Fibroblast of mammary gland (primary cell): ENCODE measurements around the gene LIME1.

ENCODE experiments used
- DNase-seq: peaks from one replicate; pipeline ENCODE4 v3.0.0-alpha.2; 2010; ENCODE audit warnings: low read depth
- H3K4me3 ChIP-seq: 2 replicates; pipeline ENCODE4 v1.5.1; 2011; ENCODE audit warnings: low read depth, mild to moderate bottlenecking, low read length, moderate library complexity; ENCODE audit not compliant: control insufficient read depth
- TF ChIP-seq, protein P1 (sequence below): conservative IDR thresholded peaks from 2 replicates; pipeline ENCODE4 v1.5.1; 2011; ENCODE audit warnings: low read depth, low read length, inconsistent platforms; ENCODE audit not compliant: control insufficient read depth, insufficient read depth

Gene LIME1

GRCh38 chr20:63765902-63766301, 29.4 kb downstream of the LIME1 start:
- TF ChIP-seq, protein P1, sequence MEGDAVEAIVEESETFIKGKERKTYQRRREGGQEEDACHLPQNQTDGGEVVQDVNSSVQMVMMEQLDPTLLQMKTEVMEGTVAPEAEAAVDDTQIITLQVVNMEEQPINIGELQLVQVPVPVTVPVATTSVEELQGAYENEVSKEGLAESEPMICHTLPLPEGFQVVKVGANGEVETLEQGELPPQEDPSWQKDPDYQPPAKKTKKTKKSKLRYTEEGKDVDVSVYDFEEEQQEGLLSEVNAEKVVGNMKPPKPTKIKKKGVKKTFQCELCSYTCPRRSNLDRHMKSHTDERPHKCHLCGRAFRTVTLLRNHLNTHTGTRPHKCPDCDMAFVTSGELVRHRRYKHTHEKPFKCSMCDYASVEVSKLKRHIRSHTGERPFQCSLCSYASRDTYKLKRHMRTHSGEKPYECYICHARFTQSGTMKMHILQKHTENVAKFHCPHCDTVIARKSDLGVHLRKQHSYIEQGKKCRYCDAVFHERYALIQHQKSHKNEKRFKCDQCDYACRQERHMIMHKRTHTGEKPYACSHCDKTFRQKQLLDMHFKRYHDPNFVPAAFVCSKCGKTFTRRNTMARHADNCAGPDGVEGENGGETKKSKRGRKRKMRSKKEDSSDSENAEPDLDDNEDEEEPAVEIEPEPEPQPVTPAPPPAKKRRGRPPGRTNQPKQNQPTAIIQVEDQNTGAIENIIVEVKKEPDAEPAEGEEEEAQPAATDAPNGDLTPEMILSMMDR = no peak
- no peak overlapping the region for H3K4me3 ChIP-seq
- DNase-seq = no peak

DNA sequence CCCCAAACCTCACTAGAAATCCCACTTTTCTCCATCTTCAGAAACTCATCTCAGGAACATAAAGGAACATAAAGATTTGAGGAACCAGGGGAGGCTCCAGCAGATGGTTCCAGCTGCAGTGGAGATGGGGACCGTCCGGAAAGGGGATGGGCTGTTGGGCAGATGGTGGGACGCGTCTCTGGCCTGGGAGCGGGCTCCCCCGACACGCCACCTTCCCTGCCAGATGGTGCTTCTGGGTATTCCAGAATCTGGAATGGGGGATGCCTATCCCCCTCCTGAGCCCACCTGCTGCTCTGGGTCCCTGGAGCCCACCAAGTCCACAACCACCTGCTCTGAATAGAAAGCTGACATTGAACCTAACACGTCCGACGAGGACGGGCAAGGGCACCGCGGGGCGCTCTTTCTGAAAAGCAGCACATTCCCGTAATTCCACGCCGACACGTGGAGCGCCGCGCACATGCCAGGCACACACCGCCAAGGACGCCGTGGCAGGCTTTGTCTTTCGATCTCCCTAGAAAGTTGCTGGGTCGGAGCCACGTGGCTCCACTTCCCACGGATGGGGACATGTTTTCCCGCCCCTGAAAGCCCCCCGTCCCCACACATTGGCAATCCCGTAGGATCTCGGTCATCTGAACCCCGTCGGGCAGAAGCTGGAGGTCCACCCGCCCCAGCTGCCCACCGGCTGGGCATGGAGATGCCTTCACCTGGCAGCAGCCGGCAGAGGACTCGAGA, 30.4 kb downstream of the LIME1 start:
- no peak overlapping the region for H3K4me3 ChIP-seq
- TF ChIP-seq, protein P1 = no peak
- no peak for DNase-seq

DNA sequence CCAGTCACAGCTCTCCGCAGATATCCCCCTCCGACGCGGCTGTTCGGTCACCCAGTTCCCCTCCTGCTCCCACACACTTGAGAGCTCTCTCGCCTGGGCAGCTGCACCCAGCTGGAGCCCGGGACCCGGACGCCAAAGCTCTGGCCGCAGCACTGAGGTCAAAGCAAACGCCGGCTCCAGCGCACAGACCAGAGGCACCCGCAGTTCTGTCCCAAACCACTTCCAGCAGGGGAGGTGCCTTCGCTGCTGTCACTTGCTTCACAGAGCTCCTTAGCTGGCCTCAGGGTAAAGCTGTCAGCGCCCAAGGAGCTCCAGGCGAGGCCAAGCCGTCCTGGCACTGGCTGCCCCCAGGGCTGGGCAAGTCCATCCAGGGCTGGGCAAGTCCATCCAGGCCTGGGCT, 31.0 kb downstream of the LIME1 start:
- DNase-seq = no peak

DNA sequence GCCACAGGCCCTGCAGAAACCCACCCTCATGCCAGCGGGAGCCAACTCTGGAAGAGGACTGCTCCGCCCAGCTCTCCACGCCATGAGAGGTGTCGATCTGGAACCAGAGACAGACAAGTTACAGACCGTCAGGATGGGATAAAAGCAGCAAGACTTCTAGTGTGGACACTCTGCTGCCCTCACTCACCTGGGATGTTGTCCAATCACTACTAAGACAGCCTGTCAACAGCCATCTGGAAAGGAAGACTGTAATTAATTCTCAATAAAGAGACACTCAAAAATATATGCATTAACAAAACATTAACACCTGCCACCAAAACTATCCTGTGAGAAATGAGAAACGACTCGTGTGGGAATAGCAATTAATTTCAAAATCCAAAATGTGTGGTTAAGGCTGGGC, 31.4 kb downstream of the LIME1 start:
- no peak for DNase-seq
- TF ChIP-seq, protein P1 = no peak

More for the DNA sequence above, 31.0 kb downstream of the LIME1 start:
- H3K4me3 ChIP-seq = no peak overlapping the region
- TF ChIP-seq, protein P1 = no peak

DNA sequence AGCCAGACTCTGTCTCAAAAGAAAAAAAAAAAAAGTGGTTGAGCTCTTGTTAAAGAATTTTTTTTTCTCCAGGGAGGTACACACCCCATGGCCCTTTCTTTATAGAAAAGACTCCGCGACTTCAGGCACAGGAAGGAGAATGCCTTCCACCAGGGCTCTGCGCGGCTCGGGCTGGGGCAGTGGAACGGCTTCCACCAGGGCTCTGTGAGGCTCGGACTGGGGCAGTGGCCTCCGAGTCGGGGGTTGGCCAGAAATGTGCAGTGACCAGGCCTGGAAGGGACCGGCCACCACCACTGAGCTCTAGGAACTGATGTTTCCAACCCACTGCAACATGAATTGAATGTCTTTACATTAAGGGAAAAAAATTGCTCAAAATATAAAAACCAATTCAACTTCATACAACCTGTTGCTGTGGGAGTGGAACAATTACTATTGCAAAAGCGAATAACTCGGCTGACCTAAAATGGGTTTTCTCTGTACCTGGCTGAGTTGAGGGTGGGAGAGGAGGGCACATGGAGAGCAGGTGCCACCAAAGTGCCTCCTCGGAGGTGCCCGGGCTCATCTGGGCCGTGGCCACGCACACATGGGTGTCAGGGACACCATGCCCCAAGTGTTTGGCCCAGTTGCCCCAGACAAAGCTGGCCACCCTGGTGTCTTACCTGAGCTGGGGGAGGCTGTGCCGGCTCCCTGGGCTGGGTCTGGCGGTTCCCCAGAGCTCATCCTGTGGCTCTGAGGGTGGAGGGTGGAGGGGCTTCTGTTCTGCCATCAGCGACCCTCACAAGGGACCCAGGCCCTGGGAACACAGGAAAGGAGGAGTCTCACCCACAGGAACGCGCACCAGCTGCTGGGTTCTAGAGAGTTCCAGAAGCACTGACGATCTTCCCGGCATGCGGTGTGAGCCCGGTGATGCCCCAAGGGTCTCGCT, 32.4 kb downstream of the LIME1 start:
- no peak for DNase-seq
- no peak overlapping the region for H3K4me3 ChIP-seq
- TF ChIP-seq, protein P1 = no peak

More for the DNA sequence above, 31.4 kb downstream of the LIME1 start:
- no peak overlapping the region for H3K4me3 ChIP-seq

GRCh38 chr20:63769891-63770474, 33.5 kb downstream of the LIME1 start:
- TF ChIP-seq, protein P1 = no peak
- no peak overlapping the region for H3K4me3 ChIP-seq
- no peak for DNase-seq
